NT2/D1 (cell line): ENCODE measurements around the gene UBAP1L.

Experiments used
- YY1 ChIP-seq: IDR thresholded peaks from 2 replicates; pipeline ENCODE4 v1.6.1; 2011; ENCODE audit not compliant: insufficient read length, insufficient read depth
- ZNF274 ChIP-seq: IDR thresholded peaks from 2 replicates; pipeline ENCODE4 v1.6.1; 2011; ENCODE audit warnings: mild to moderate bottlenecking, low read depth, low read length

DNA sequence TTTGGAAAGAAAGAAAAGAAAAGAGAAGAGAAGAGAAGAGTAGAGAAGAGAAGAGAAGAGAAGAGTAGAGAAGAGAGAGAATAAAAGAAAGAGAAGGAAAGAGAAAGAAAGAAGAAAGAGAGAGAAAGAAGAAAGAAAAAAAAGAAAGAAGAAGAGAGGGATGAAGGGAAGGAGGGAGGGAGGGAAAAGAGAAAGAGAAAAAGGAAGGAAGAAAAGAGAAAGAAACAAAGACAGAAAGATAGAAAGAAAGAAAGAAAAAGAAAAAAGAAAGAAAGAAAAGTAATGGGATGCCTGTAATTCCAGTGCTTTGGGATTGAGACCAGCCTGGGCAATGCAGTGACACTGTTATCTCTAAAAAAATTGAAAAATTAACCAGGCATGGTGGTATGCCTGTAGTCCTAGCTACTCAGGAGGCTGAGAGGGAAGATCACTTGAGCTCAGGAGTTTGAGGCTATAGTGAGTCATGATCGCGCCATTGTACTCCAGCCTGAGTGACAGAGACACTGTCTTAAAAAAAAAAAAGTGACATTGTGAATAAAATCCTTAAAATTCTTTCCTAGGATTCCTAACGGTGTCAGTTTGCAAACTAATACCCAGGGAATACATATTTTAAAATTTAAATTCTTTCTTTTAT, 48.9 kb downstream of the UBAP1L start:
- no peak for TF ChIP-seq ZNF274
- TF ChIP-seq YY1 = no peak
